Dendritic cell treated with granulocyte-macrophage colony-stimulating factor and Interleukin-4, amounts not matched to agents 40 ng/mL and 50 ng/mL, for 4 days (primary cell): ENCODE data around the gene DCLRE1A.

Source experiments
- H3K27ac Mint-ChIP-seq: one replicate; pipeline ENCODE4 v1.8.0; 2022; ENCODE audit warnings: mild to moderate bottlenecking, mixed read lengths
- H3K27me3 Mint-ChIP-seq: one replicate; pipeline ENCODE4 v1.8.0; 2022; ENCODE audit warnings: mild to moderate bottlenecking, mixed read lengths
- H3K36me3 Mint-ChIP-seq: one replicate; pipeline ENCODE4 v1.8.0; 2022; ENCODE audit warnings: low read depth, mixed read lengths
- H3K4me1 Mint-ChIP-seq: one replicate; pipeline ENCODE4 v1.8.0; 2022; ENCODE audit warnings: low read depth, mixed read lengths
- H3K4me3 Mint-ChIP-seq: one replicate; pipeline ENCODE4 v1.8.0; 2022; ENCODE audit warnings: mild to moderate bottlenecking, moderate library complexity, mixed read lengths
- H3K9me3 Mint-ChIP-seq: one replicate; pipeline ENCODE4 v1.8.0; 2022; ENCODE audit warnings: mixed read lengths
- intact Hi-C: fragments of 100-400 bp; cut with micrococcal nuclease; formaldehyde crosslinking; loops from one replicate; pipeline ENCODE4 v1.15.0; 2022

DCLRE1A gene

DNA sequence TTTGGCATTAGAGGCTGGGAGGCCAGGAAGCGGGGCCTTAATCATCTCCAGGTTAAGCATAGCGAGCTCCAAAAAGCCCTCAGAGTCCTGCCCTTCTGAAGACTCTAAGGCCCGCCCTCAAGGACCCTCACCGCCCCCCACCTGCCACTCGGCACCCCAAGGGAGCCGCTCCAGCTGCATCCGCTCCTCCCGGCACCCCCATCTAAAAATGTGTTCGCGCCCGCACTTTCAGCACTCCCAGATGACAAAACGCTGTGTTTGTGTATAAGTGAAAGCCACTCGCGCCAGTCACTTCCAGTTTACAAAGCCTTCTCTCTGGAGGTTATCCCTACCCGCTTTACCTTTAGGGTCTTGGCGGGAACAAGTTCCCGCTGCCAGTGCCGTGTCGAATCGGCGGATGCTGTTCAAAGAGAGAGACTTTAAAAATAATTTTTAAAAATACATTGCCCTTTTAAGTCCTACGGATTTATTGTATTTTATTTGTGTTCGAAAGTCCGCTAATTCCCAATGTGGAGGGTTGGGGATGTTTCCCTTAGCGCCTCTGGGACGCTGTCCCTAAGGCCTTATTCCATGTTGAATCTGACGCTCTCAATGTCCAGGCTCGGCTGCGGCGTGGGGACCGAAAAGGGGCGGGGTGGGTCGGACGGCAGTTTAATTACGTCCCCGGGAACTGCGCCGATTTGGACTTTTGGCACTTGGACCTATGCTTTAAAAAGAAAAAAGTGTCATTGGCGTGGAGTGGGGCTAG is at the start of gene DCLRE1A, which contains the start of gene NHLRC2:
TSS of gene DCLRE1A (minus strand) at position 70 of the 748 bp plus-strand sequence. CDS start 900 bp downstream, outside the sequence.
TSS of gene NHLRC2 (plus strand) at position 649 of the 748 bp plus-strand sequence. CDS start 212 bp downstream, outside the sequence.
- peak within 1 kb of the TSS; percentile 95 for H3K4me3 Mint-ChIP-seq
- intact Hi-C loops, result loop anchor here (2.0 to 5.0 kb wide), 3 partner anchors 175 to 319 kb away; partner anchors contain the start of gene CASP7
- no peaks in the 10 kb centered on the region for H3K27me3 Mint-ChIP-seq
- H3K36me3 Mint-ChIP-seq, result peaks cover 12% of the 10 kb centered on the region
- H3K9me3 Mint-ChIP-seq, result no peaks in the 10 kb centered on the region
- H3K27ac Mint-ChIP-seq, result peak within 1 kb of the TSS; percentile 98
- H3K4me1 Mint-ChIP-seq, result peaks cover 15% of the 10 kb centered on the region

GRCh38 chr10:113899952-113900598 is 46.2 kb upstream of the DCLRE1A start:
- no peaks in the 10 kb centered on the region for H3K27me3 Mint-ChIP-seq
- H3K4me1 Mint-ChIP-seq, result no peaks in the 10 kb centered on the region
- H3K4me3 Mint-ChIP-seq, result no peak overlapping the region
- no peak overlapping the region for H3K27ac Mint-ChIP-seq
- H3K36me3 Mint-ChIP-seq, result peaks cover 65% of the 10 kb centered on the region
- intact Hi-C loops, result no loop called here
- no peaks in the 10 kb centered on the region for H3K9me3 Mint-ChIP-seq

DNA sequence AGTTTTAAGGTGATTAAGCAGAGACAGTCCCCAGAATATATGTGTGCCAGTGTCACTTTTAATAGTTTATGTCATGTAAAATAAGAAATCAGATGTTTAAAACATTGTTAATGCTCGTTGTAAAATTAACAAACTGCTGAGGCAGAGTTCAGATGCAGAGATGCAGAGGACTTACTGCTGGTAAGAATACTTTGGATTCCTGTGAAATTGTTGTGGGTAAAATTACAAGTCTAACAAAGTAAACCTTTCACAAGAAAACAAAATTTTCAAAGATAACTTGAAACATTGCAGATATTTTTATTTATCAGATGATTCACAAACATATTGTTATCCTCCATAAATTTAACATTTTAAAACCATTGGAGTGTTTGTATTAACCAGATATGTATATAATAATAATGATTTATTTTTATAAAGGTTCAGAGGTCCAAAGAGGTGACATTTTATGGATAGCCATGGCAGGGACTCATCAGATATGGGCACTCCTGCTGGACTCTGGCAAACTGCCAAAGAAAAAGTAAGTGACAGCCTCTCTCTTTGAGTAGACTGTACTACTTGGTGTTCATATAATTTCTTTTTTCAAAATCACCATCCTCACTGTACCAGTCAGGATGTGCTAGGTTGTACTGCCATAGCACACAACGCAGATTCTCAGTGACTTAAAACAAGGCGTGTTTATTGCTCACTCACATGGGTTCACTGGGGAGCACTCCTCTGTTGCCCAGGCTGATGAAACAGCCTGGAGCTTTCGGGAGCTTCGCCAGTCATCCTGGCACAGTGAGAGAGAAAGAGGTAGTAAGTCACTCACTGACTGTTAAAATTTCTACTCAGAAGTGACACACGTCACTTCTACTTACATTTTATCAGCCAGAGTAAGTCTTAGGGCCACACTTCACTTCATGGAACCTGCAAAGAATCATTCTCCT is 44.1 kb upstream of the DCLRE1A start:
- intact Hi-C loops, result no loop called here
- Mint-ChIP-seq H3K4me1 (no peaks in the 10 kb centered on the region), H3K36me3 (peaks cover 50% of the 10 kb centered on the region), H3K27ac (no peak overlapping the region), H3K9me3 (no peaks in the 10 kb centered on the region), H3K4me3 (no peak overlapping the region), H3K27me3 (no peaks in the 10 kb centered on the region)

- H3K27ac Mint-ChIP-seq, result no peak overlapping the region
- H3K4me1 Mint-ChIP-seq, result no peaks in the 10 kb centered on the region
- H3K9me3 Mint-ChIP-seq, result no peaks in the 10 kb centered on the region
- no peak overlapping the region for H3K4me3 Mint-ChIP-seq
- H3K27me3 Mint-ChIP-seq, result no peaks in the 10 kb centered on the region
- intact Hi-C loops, result no loop called here
- H3K36me3 Mint-ChIP-seq, result peaks cover 49% of the 10 kb centered on the region
Measured at GRCh38 chr10:113895018-113895417, 41.1 kb upstream of the DCLRE1A start.

- Mint-ChIP-seq H3K27ac (no peak overlapping the region), H3K4me1 (no peaks in the 10 kb centered on the region), H3K9me3 (no peaks in the 10 kb centered on the region), H3K27me3 (no peaks in the 10 kb centered on the region), H3K4me3 (no peak overlapping the region), H3K36me3 (peaks cover 49% of the 10 kb centered on the region)
- intact Hi-C loops, result no loop called here
Measured at GRCh38 chr10:113894581-113894980, 40.7 kb upstream of the DCLRE1A start.

- Mint-ChIP-seq H3K36me3 (peaks cover 42% of the 10 kb centered on the region), H3K4me1 (no peaks in the 10 kb centered on the region), H3K4me3 (no peak overlapping the region), H3K9me3 (no peaks in the 10 kb centered on the region), H3K27ac (no peak overlapping the region), H3K27me3 (no peaks in the 10 kb centered on the region)
- intact Hi-C loops, result no loop called here
Measured at GRCh38 chr10:113893570-113893969, 39.7 kb upstream of the DCLRE1A start.

DNA sequence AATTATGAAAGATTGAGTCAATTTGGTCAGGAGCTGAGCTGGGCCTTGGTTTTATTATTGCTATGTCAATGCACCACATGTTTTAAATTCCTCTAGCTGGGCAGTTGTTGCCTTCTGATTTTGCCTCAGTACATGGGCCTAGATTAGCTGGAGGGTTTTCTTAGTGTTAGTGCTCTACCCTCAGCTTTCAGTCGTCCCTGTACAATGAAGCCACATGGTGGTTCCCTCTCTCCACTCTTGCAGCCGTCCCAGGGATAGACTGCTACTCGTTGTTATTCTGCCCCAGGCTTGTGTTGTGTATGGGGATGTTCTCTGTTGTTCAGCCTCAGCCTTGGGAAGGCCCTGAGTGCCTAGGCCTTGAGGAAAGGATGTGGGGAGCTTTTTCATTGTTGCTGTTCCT is 37.6 kb upstream of the DCLRE1A start:
- H3K9me3 Mint-ChIP-seq, result no peaks in the 10 kb centered on the region
- H3K27me3 Mint-ChIP-seq, result no peaks in the 10 kb centered on the region
- intact Hi-C loops, result no loop called here
- H3K27ac Mint-ChIP-seq, result no peak overlapping the region
- H3K36me3 Mint-ChIP-seq, result peaks cover 54% of the 10 kb centered on the region
- H3K4me3 Mint-ChIP-seq, result no peak overlapping the region
- no peaks in the 10 kb centered on the region for H3K4me1 Mint-ChIP-seq

GRCh38 chr10:113890769-113891168 is 36.9 kb upstream of the DCLRE1A start:
- Mint-ChIP-seq H3K27me3 (no peaks in the 10 kb centered on the region), H3K4me1 (no peaks in the 10 kb centered on the region), H3K27ac (no peak overlapping the region), H3K36me3 (peaks cover 56% of the 10 kb centered on the region), H3K9me3 (no peaks in the 10 kb centered on the region), H3K4me3 (no peak overlapping the region)
- intact Hi-C loops, result no loop called here

DNA sequence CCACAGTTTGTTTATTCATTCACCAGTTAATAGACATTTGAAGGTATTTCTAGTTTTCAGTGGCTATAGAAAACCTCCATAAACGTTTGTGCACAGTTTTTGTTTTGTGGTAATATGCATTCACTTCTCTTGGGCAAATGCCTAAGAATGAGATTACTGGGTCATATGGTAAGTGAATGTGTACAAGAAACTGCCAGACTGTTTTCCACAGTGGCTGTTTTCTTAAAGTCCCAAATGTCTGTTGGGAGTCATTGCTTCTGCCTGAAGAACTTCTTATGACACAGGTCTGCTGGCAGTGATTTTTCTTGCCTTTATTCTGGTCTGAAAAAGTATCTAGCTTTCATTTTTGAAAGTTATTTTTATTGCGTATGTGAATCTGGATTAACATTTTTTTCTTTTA is 36.0 kb upstream of the DCLRE1A start:
- no peaks in the 10 kb centered on the region for H3K27me3 Mint-ChIP-seq
- intact Hi-C loops, result no loop called here
- H3K36me3 Mint-ChIP-seq, result peaks cover 48% of the 10 kb centered on the region
- H3K4me1 Mint-ChIP-seq, result no peaks in the 10 kb centered on the region
- no peaks in the 10 kb centered on the region for H3K9me3 Mint-ChIP-seq
- H3K27ac Mint-ChIP-seq, result no peak overlapping the region
- no peak overlapping the region for H3K4me3 Mint-ChIP-seq

DNA sequence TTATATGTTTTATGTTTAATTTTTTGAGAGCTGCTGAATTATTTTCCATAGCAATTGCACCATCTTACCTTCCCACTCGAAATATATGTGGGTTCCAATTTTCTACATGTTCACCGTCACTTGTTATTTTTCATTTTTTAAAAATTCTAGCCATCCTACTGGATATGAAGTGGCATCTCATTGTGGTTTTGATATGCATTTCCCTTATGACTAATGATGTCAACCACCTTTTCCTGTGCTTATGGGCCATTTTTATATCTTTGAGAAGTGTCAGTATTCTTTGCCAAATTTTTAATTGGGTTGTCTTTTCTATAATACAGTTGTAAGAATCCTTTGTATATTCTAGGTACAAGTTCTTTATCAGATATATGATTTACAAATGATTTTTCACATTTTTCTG is 28.4 kb upstream of the DCLRE1A start:
- intact Hi-C loops, result no loop called here

DNA sequence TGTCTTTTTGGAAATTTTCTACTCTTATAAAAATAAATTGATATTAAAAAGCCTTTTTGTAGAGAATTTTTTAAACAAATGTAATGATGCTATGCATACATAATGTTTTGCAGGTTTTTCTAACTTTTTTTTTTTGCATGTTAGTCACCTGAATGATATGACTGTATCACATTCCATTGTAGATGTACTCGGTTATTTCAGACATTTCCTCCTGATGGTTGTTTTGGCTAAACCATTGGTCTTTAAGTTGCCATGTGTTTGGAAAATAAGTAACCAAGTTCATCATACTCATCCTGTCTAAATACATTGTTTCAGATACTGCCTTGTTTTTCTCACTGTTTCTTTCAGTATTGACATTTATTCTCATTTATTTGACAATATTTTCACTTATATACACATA is 26.4 kb upstream of the DCLRE1A start:
- Mint-ChIP-seq H3K4me1 (peaks cover 5% of the 10 kb centered on the region), H3K27ac (no peak overlapping the region), H3K27me3 (no peaks in the 10 kb centered on the region), H3K9me3 (no peaks in the 10 kb centered on the region), H3K4me3 (no peak overlapping the region), H3K36me3 (peaks cover 37% of the 10 kb centered on the region)
- intact Hi-C loops, result no loop called here

More for the DNA sequence above, 28.4 kb upstream of the DCLRE1A start:
- Mint-ChIP-seq H3K36me3 (peaks cover 45% of the 10 kb centered on the region), H3K4me1 (peaks cover 5% of the 10 kb centered on the region), H3K27ac (no peak overlapping the region), H3K4me3 (no peak overlapping the region), H3K27me3 (no peaks in the 10 kb centered on the region), H3K9me3 (no peaks in the 10 kb centered on the region)

DNA sequence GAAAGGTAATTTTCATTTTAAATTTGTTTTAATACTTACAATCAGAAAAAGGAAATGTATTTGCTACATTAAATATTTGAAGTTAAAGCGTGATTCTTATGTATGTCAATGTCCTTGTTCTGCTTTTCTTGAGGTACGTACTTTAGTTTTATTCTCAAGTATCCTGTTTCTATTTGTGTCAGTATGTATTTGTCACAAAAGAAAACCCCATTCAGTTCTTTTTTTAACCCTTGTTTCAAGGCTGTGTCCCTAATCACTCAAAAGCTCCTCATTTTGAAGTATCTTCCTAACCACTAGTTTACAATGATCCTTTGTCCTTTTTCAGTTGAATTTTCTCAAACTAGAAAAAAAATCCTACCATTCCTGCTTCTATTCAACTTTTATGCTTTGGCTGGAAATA is 25.8 kb upstream of the DCLRE1A start:
- no peak overlapping the region for H3K27ac Mint-ChIP-seq
- peaks cover 37% of the 10 kb centered on the region for H3K36me3 Mint-ChIP-seq
- peaks cover 5% of the 10 kb centered on the region for H3K4me1 Mint-ChIP-seq
- no peaks in the 10 kb centered on the region for H3K27me3 Mint-ChIP-seq
- H3K9me3 Mint-ChIP-seq, result no peaks in the 10 kb centered on the region
- intact Hi-C loops, result no loop called here
- H3K4me3 Mint-ChIP-seq, result no peak overlapping the region

DNA sequence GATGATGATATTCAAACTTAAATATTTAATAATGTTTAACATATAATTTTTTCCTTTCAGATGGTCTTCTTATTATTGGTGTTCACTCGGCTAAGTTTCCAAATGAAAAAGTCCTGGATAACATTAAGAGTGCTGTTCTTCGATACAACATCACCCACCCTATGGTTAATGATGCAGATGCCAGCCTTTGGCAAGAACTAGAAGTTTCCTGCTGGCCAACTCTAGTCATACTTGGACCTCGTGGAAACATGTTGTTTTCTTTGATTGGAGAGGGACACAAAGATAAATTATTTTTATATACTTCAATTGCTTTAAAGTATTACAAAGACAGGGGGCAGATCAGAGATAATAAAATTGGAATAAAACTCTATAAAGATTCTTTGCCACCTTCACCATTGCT is 22.6 kb upstream of the DCLRE1A start:
- no peak overlapping the region for H3K4me3 Mint-ChIP-seq
- H3K9me3 Mint-ChIP-seq, result no peaks in the 10 kb centered on the region
- H3K27me3 Mint-ChIP-seq, result no peaks in the 10 kb centered on the region
- H3K27ac Mint-ChIP-seq, result no peak overlapping the region
- peaks cover 14% of the 10 kb centered on the region for H3K4me1 Mint-ChIP-seq
- intact Hi-C loops, result no loop called here
- H3K36me3 Mint-ChIP-seq, result peaks cover 20% of the 10 kb centered on the region

GRCh38 chr10:113875212-113875611 is 21.3 kb upstream of the DCLRE1A start:
- intact Hi-C loops, result no loop called here
- Mint-ChIP-seq H3K36me3 (peaks cover 20% of the 10 kb centered on the region), H3K4me1 (peaks cover 14% of the 10 kb centered on the region), H3K9me3 (no peaks in the 10 kb centered on the region), H3K27ac (no peak overlapping the region), H3K27me3 (no peaks in the 10 kb centered on the region), H3K4me3 (no peak overlapping the region)
